Neuronal stem cell (in vitro differentiated cells): ENCODE data around the gene ZNF804B.

Experiments used
- DNase-seq: peaks from one replicate; pipeline ENCODE4 v3.0.0-alpha.2; 2013; ENCODE audit warnings: low spot score
- H2AFZ ChIP-seq: one replicate; pipeline ENCODE4 v1.6.1; 2013; ENCODE audit warnings: mild to moderate bottlenecking, low read length, inconsistent platforms
- H2AK5ac ChIP-seq: 2 replicates; pipeline ENCODE4 v1.6.1; 2013; ENCODE audit warnings: low read depth, mild to moderate bottlenecking, inconsistent platforms, low read length, moderate library complexity, mixed read lengths
- H2BK120ac ChIP-seq: 2 replicates; pipeline ENCODE4 v1.6.1; 2013; ENCODE audit warnings: low read depth, mild to moderate bottlenecking, inconsistent platforms, low read length, moderate library complexity, mixed read lengths
- H2BK12ac ChIP-seq: one replicate; pipeline ENCODE4 v1.6.1; 2013; ENCODE audit warnings: low read length, inconsistent platforms
- H2BK15ac ChIP-seq: 2 replicates; pipeline ENCODE4 v1.6.1; 2013; ENCODE audit warnings: mild to moderate bottlenecking, low read length, inconsistent platforms, mixed read lengths
- H2BK5ac ChIP-seq: one replicate; pipeline ENCODE4 v1.6.1; 2013; ENCODE audit warnings: inconsistent platforms, mild to moderate bottlenecking, low read length, moderate library complexity
- H3K14ac ChIP-seq: one replicate; pipeline ENCODE4 v1.6.1; 2013; ENCODE audit warnings: low read length, inconsistent platforms
- H3K18ac ChIP-seq: 2 replicates; pipeline ENCODE4 v1.6.1; 2013; ENCODE audit warnings: low read length, inconsistent platforms
- H3K23ac ChIP-seq: 2 replicates; pipeline ENCODE4 v1.6.1; 2013; ENCODE audit warnings: low read depth, mild to moderate bottlenecking, mixed read lengths, low read length, inconsistent platforms; ENCODE audit not compliant: poor library complexity
- H3K27ac ChIP-seq: replicated peaks from 3 replicates; pipeline ENCODE4 v1.5.1; 2013; ENCODE audit warnings: low read length, inconsistent platforms
- H3K27me3 ChIP-seq, 3 experiments: 2 replicates each; pipeline ENCODE4 v1.6.1; 2013; ENCODE audit warnings: low read length in 3 of 3, mild to moderate bottlenecking in 2 of 3, inconsistent platforms in 1 of 3, low read depth in 1 of 3, mixed read lengths in 1 of 3, moderate library complexity in 1 of 3; ENCODE audit not compliant: control insufficient read depth in 3 of 3, insufficient read depth in 3 of 3
- H3K36me3 ChIP-seq, 2 donors: replicated peaks in 1 of 2; 2 replicates each; pipeline ENCODE4 v1.6.1; 2013; ENCODE audit warnings: low read length in 2 of 2; ENCODE audit not compliant: control insufficient read depth in 2 of 2, insufficient read depth in 2 of 2
- H3K4ac ChIP-seq: 2 replicates; pipeline ENCODE4 v1.6.1; 2013; ENCODE audit warnings: inconsistent platforms, mild to moderate bottlenecking, low read length, moderate library complexity
- H3K4me1 ChIP-seq, 2 donors: 1 replicate in 1 of 2; 2 replicates in 1 of 2; pipeline ENCODE4 v1.6.1; 2013; ENCODE audit warnings: low read length in 2 of 2, low read depth in 1 of 2; ENCODE audit not compliant: control insufficient read depth in 2 of 2, insufficient read depth in 1 of 2
- H3K4me2 ChIP-seq: one replicate; pipeline ENCODE4 v1.6.1; 2013; ENCODE audit warnings: mild to moderate bottlenecking, low read length, inconsistent platforms; ENCODE audit not compliant: insufficient read depth, poor library complexity, severe bottlenecking
- H3K4me3 ChIP-seq, 2 donors: 2 replicates each; pipeline ENCODE4 v1.5.1; 2013; ENCODE audit warnings: low read length in 2 of 2, mild to moderate bottlenecking in 2 of 2, inconsistent platforms in 1 of 2, moderate library complexity in 1 of 2
- H3K79me1 ChIP-seq: one replicate; pipeline ENCODE4 v1.6.1; 2013; ENCODE audit warnings: low read depth, mild to moderate bottlenecking, inconsistent platforms, low read length, moderate library complexity
- H3K9ac ChIP-seq: one replicate; pipeline ENCODE4 v1.6.1; 2013; ENCODE audit warnings: mild to moderate bottlenecking, low read depth, low read length, inconsistent platforms; ENCODE audit not compliant: poor library complexity
- H3K9me3 ChIP-seq, 2 donors: replicated peaks in 1 of 2; 2 replicates each; pipeline versions ENCODE3 to v1.6.1; 2013; ENCODE audit warnings: low read length in 2 of 2, mild to moderate bottlenecking in 2 of 2, inconsistent platforms in 1 of 2, low read depth in 1 of 2, mixed read lengths in 1 of 2, moderate library complexity in 1 of 2; ENCODE audit not compliant: control insufficient read depth in 2 of 2, insufficient read depth in 1 of 2
- H4K8ac ChIP-seq: one replicate; pipeline ENCODE4 v1.6.1; 2013; ENCODE audit warnings: low read depth, mild to moderate bottlenecking, inconsistent platforms, low read length, moderate library complexity
- H4K91ac ChIP-seq: one replicate; pipeline ENCODE4 v1.6.1; 2013; ENCODE audit warnings: low read length, low read depth, mild to moderate bottlenecking, inconsistent platforms; ENCODE audit not compliant: poor library complexity
- WGBS, 2 donors: extraction: QIAGEN DNeasy Blood & Tissue Kit; methylation state at CpG; one replicate each; pipeline ENCODE4 v1.1.7; 2013; ENCODE audit warnings: missing lambda C conversion rate in 2 of 2, mixed read lengths in 1 of 2; ENCODE audit not compliant: insufficient read length in 2 of 2, insufficient replicate concordance in 1 of 2; ENCODE audit errors: extremely low coverage in 2 of 2; 5-methylcytosine and 5-hydroxymethylcytosine counted together

ZNF804B gene

DNA sequence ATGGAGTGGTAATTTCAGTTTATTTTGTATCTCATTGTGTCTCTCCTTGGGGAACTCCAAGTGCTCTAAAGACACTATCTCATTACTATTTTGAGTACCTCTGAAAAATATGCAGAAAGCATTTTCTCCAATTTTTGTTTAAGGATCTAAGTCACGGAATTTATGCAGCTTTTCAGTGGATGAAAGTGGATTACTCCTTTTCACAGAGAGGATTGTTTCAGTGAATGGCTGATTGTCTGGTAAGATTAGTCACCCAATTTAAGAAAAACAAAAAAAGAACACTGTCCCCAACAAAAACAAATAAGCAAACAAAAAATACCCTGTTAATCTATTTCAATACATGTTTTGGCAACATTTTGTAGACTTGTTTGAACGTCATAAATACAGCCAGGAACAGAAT is 374.3 kb downstream of the ZNF804B start:
- Histone ChIP-seq H3K27ac (no peak overlapping the region), H3K79me1 (no peaks in the 10 kb centered on the region), H4K91ac (no peak overlapping the region), H3K36me3 (no peaks in the 10 kb centered on the region), H3K4me2 (no peak overlapping the region), H2BK5ac (no peak overlapping the region), H3K4me3 (no peak overlapping the region), H3K18ac (no peak overlapping the region), H3K9ac (no peak overlapping the region), H2BK120ac (no peak overlapping the region), H2AK5ac (no peak overlapping the region), H2BK15ac (no peak overlapping the region), H3K9me3 (peaks cover 1 to 4% of the 10 kb centered on the region in 2 donors), H3K27me3 (no peaks in the 10 kb centered on the region), H2BK12ac (no peak overlapping the region), H3K4ac (no peak overlapping the region), H3K14ac (no peak overlapping the region), H4K8ac (no peak overlapping the region), H2AFZ (no peak overlapping the region), H3K4me1 (peaks cover 0 to 2% of the 10 kb centered on the region in 2 donors), H3K23ac (no peak overlapping the region)
- no peak for DNase-seq
- WGBS, 2 donors: no CpG with 5 or more reads among the region's 2 CpGs

DNA sequence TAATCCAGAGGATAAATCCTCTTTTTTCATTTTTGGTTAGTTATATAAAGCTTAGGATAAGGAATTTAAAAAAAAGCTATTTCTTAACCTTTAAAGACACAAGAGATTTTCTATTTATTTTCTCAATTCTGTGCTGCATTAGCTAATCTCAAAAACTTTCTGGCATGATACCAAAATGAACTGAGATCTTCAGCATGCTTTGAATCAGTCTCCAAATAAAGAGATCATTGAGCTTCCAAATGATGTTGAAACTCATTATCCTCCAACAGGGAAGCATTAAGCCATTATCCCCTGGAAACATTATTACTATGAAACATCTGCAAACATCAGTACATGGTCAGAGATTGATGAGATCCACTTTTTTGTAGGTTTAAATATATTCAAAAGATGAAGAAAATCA is 386.3 kb downstream of the ZNF804B start:
- Histone ChIP-seq H3K27me3 (no peaks in the 10 kb centered on the region), H2BK15ac (no peak overlapping the region), H2BK120ac (no peak overlapping the region), H3K9me3 (peaks cover 0 to 3% of the 10 kb centered on the region in 2 donors), H3K36me3 (no peaks in the 10 kb centered on the region), H3K4me1 (peaks cover 0 to 19% of the 10 kb centered on the region in 2 donors), H3K18ac (no peak overlapping the region), H3K27ac (no peak overlapping the region), H3K9ac (no peak overlapping the region), H3K4me3 (no peak overlapping the region), H3K79me1 (no peaks in the 10 kb centered on the region), H4K8ac (no peak overlapping the region), H2AK5ac (no peak overlapping the region), H2BK5ac (no peak overlapping the region), H3K4ac (no peak overlapping the region), H3K4me2 (no peak overlapping the region), H3K23ac (no peak overlapping the region), H2AFZ (no peak overlapping the region), H2BK12ac (no peak overlapping the region), H4K91ac (no peak overlapping the region), H3K14ac (no peak overlapping the region)
- no peak for DNase-seq

DNA sequence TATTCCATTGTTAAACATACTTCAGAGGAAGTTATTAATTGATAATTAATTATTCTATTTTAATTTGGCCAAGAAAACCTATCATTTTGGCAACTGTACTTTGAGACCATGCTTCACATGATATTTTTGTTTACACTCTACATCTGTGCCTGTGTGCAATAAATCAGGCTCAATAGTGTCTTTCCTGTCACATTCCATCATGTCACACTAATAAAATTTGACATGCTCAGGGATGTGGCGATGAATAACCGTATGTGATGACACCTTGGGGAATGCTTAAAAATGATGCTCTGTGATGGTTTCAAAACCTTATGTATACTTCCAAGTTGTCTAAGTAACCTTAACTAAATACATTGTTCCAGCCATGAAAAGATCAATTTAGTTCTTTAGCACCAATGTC is 400.6 kb downstream of the ZNF804B start:
- H3K4ac ChIP-seq: no peak overlapping the region
- H3K79me1 ChIP-seq: no peaks in the 10 kb centered on the region
- H3K4me3 ChIP-seq: no peak overlapping the region
- H3K23ac ChIP-seq: no peak overlapping the region
- H2BK15ac ChIP-seq: no peak overlapping the region
- no peaks in the 10 kb centered on the region for H3K4me1 ChIP-seq
- H3K14ac ChIP-seq: no peak overlapping the region
- H3K36me3 ChIP-seq: no peaks in the 10 kb centered on the region
- H3K4me2 ChIP-seq: no peak overlapping the region
- H2BK5ac ChIP-seq: no peak overlapping the region
- no peak for DNase-seq
- no CpG with 5 or more reads among the region's 2 CpGs for WGBS, 2 donors
- no peak overlapping the region for H2BK12ac ChIP-seq
- H2AFZ ChIP-seq: no peak overlapping the region
- no peak overlapping the region for H3K18ac ChIP-seq
- H2AK5ac ChIP-seq: no peak overlapping the region
- no peak overlapping the region for H4K91ac ChIP-seq
- no peaks in the 10 kb centered on the region for H3K9me3 ChIP-seq
- H4K8ac ChIP-seq: no peak overlapping the region
- H3K27me3 ChIP-seq: no peaks in the 10 kb centered on the region
- H3K9ac ChIP-seq: no peak overlapping the region
- no peak overlapping the region for H3K27ac ChIP-seq
- H2BK120ac ChIP-seq: no peak overlapping the region

DNA sequence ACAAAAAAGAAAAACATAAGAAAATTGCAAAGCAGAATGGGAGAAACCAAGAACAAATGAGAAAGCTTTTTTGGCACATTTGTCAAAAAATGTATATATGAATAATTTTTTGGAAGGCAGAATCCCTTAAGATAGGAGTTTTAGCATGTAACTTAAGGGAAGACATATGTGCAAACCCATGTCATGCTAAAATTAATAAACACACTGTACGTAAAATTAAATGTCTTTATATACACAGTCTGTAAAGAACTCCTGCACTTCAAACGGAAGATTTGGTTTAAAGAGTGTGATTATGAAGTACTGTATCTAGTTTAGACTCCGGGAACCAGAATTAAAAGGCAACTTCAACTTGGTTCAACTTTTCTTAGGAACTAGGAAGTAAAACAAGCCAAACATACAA is 405.9 kb downstream of the ZNF804B start:
- Histone ChIP-seq H3K4ac (no peak overlapping the region), H3K9ac (no peak overlapping the region), H2BK5ac (no peak overlapping the region), H4K8ac (no peak overlapping the region), H3K27ac (no peak overlapping the region), H2BK15ac (no peak overlapping the region), H2BK12ac (no peak overlapping the region), H3K4me2 (no peak overlapping the region), H2AFZ (no peak overlapping the region), H3K23ac (no peak overlapping the region), H3K27me3 (no peaks in the 10 kb centered on the region), H3K18ac (no peak overlapping the region), H3K36me3 (no peaks in the 10 kb centered on the region), H4K91ac (no peak overlapping the region), H3K4me3 (no peak overlapping the region), H2BK120ac (no peak overlapping the region), H3K79me1 (no peaks in the 10 kb centered on the region), H3K14ac (no peak overlapping the region), H3K9me3 (no peaks in the 10 kb centered on the region), H2AK5ac (no peak overlapping the region), H3K4me1 (no peaks in the 10 kb centered on the region)
- no peak for DNase-seq
- no CpG with 5 or more reads among the region's 3 CpGs for WGBS, 2 donors
